ENCODE data around the gene MRPL2. TPM values are rescaled to one million over a fixed set of nuclear protein-coding genes. Genes with fewer than 3 reads are reported as not detected.

Gene MRPL2
- total RNA-seq, 1 experiment from 2014 or later = 55.4 TPM

- DNase-seq (ENCODE audit: low read depth) = no peak
These were observed 23.8 kb upstream of the MRPL2 start for GRCh38 chr6:43082806-43083655.

- peak; percentile 61 for DNase-seq (ENCODE audit: low read depth)
These were observed 22.7 kb upstream of the MRPL2 start for GRCh38 chr6:43081922-43082321.

DNA sequence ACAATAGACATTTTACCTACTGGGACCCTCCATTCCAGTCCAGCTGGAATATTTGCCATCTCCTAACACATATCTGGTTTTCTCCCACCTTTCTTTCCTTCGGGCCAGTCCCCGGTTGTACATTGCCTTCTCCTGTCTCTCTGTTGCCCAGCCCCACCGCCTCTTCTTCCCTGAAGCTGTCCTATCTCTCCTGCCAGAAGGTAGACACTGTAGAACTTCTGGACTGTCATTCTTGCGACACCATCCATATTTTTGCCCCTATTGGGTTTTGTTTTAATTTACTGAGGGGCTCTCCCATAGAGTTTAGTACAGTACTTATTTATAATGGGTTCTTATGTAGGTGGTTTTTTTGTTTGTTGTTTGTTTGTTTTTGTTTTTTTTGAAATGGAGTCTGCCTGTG lies 21.8 kb upstream of the MRPL2 start:
- no peak for DNase-seq (ENCODE audit: low read depth)

- DNase-seq (ENCODE audit: low read depth) = no peak
These were observed 19.5 kb upstream of the MRPL2 start for GRCh38 chr6:43078691-43079090.

GRCh38 chr6:43077981-43078511 lies 18.8 kb upstream of the MRPL2 start:
- DNase-seq (ENCODE audit: low read depth) = no peak

- DNase-seq (ENCODE audit: low read depth) = no peak
These were observed 18.1 kb upstream of the MRPL2 start for GRCh38 chr6:43077333-43077809.

- DNase-seq (ENCODE audit: low read depth) = peak; percentile 68
These were observed 17.5 kb upstream of the MRPL2 start for GRCh38 chr6:43076464-43077332.

GRCh38 chr6:43075670-43076463 lies 16.6 kb upstream of the MRPL2 start, which contains the start of gene PTK7:
Gene PTK7, plus strand, starts transcription at chr6:43076314. Its CDS starts 175 bp downstream, at chr6:43076489.
- DNase-seq (ENCODE audit: low read depth) = peak; percentile 64

GRCh38 chr6:43074847-43075669 lies 15.8 kb upstream of the MRPL2 start:
- no peak for DNase-seq (ENCODE audit: low read depth)

- peak; percentile 69 for DNase-seq (ENCODE audit: low read depth)
These were observed 10.9 kb upstream of the MRPL2 start for GRCh38 chr6:43070028-43070632.

DNA sequence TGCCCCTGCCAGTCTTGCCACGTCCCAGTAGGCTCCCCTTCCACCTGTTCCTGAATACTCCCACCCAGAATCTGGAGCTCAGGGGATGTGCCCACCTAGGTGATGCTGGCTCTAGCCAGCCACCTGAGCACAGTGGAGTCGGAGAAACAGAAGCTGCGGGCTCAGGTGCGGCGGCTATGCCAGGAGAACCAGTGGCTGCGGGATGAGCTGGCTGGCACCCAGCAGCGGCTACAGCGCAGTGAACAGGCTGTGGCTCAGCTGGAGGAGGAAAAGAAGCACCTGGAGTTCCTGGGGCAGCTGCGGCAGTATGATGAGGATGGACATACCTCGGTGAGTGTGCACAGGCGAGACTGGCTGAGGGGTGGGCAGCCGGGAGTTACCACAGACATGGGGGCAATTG lies 3.6 kb upstream of the MRPL2 start:
- no peak for DNase-seq (ENCODE audit: low read depth)

GRCh38 chr6:43061861-43062260 lies 2.6 kb upstream of the MRPL2 start:
- DNase-seq (ENCODE audit: low read depth) = peak; percentile 76

GRCh38 chr6:43060755-43061633 lies 1.8 kb upstream of the MRPL2 start:
- DNase-seq (ENCODE audit: low read depth) = no peak

- peak; percentile 55 for DNase-seq (ENCODE audit: low read depth)
These were observed 960 bp upstream of the MRPL2 start for GRCh38 chr6:43060034-43060754.

DNA sequence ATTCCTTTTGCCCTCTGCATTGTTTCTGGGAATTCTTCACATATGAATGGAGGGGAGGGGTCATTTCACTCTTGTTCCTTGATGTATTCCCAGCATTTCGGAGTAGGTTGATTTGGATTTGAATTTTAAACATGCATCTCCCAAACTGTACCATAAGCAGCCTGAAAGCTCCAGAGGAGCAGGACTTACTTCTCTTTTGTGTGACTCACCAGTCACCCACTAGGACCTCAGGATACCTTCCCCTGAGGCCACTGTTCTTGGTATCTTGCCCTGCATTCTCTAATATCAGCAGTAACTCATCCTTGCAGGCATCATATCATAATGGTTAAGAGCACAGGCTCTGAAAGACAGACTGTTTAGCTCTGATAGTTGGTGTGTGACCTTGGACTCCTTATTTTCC lies 703 bp downstream of the MRPL2 start:
- DNase-seq (ENCODE audit: low read depth) = peak; percentile 63

- DNase-seq (ENCODE audit: low read depth) = no peak
These were observed 3.3 kb downstream of the MRPL2 start for GRCh38 chr6:43055966-43056365.

- DNase-seq (ENCODE audit: low read depth) = peak; percentile 65
These were observed 4.9 kb downstream of the MRPL2 start for GRCh38 chr6:43054206-43054943.

All from M059J (cell line).